Endometrium (tissue), 2 donors: ENCODE measurements around the gene ATP8B4.
A peak's percentile ranks its signal among the peaks of the same experiment; 100 is the strongest.

Experiments
- FAIRE-seq: peaks from 2 replicates; lab custom pipeline; 2012; peaks lifted over from hg19 to GRCh38; lab: Jason Lieb, UNC
- donor health status: control.
- donor health status: control.

ATP8B4 gene

GRCh38 chr15:50059883-50060282 lies 59.1 kb downstream of the ATP8B4 start:
- FAIRE-seq: no peak

GRCh38 chr15:50059203-50059772 lies 59.7 kb downstream of the ATP8B4 start:
- no peak for FAIRE-seq

- peak; percentile 12 for FAIRE-seq
Measured at GRCh38 chr15:50057905-50058639, 61.0 kb downstream of the ATP8B4 start.

GRCh38 chr15:50057196-50057595 lies 61.8 kb downstream of the ATP8B4 start:
- no peak for FAIRE-seq

GRCh38 chr15:50055750-50056157 lies 63.3 kb downstream of the ATP8B4 start:
- FAIRE-seq: no peak

GRCh38 chr15:50055332-50055731 lies 63.7 kb downstream of the ATP8B4 start:
- FAIRE-seq: no peak

GRCh38 chr15:50053055-50053856 lies 65.8 kb downstream of the ATP8B4 start:
- FAIRE-seq: no peak

- FAIRE-seq: peak; percentile 73
Measured at GRCh38 chr15:50051811-50052419, 67.1 kb downstream of the ATP8B4 start.

- FAIRE-seq: no peak
Measured at GRCh38 chr15:50050986-50051743, 67.9 kb downstream of the ATP8B4 start.

- no peak for FAIRE-seq
Measured at GRCh38 chr15:50049871-50050270, 69.2 kb downstream of the ATP8B4 start.

- peak; percentile 93 for FAIRE-seq
Measured at GRCh38 chr15:50046867-50047266, 72.2 kb downstream of the ATP8B4 start.

GRCh38 chr15:50046159-50046558 lies 72.9 kb downstream of the ATP8B4 start:
- FAIRE-seq: no peak

- peak; percentile 50 for FAIRE-seq
Measured at GRCh38 chr15:50044904-50045303, 74.1 kb downstream of the ATP8B4 start.

- no peak for FAIRE-seq
Measured at GRCh38 chr15:50044406-50044805, 74.6 kb downstream of the ATP8B4 start.

GRCh38 chr15:50042775-50043174 lies 76.3 kb downstream of the ATP8B4 start:
- no peak for FAIRE-seq

- FAIRE-seq: peak; percentile 46
Measured at GRCh38 chr15:50030456-50030855, 88.6 kb downstream of the ATP8B4 start.

GRCh38 chr15:50028326-50028725 lies 90.7 kb downstream of the ATP8B4 start:
- FAIRE-seq: no peak

GRCh38 chr15:50024281-50024680 lies 94.8 kb downstream of the ATP8B4 start:
- peak; percentile 96 for FAIRE-seq

- FAIRE-seq: no peak
Measured at GRCh38 chr15:50018491-50018890, 100.5 kb downstream of the ATP8B4 start.

GRCh38 chr15:50017522-50017921 lies 101.5 kb downstream of the ATP8B4 start:
- FAIRE-seq: no peak

GRCh38 chr15:50016951-50017350 lies 102.1 kb downstream of the ATP8B4 start:
- FAIRE-seq: no peak

GRCh38 chr15:50012790-50013189 lies 106.2 kb downstream of the ATP8B4 start:
- FAIRE-seq: no peak
